ENCODE measurements around the gene BTBD9. TPM values are rescaled to one million over a fixed set of nuclear protein-coding genes. Genes with fewer than 3 reads are reported as not detected.

The BTBD9 gene
- polyA plus RNA-seq, 1 donor (not counting 4 experiments of a cell fraction or from before 2014, with no cell fraction given): 6.8 TPM

DNA sequence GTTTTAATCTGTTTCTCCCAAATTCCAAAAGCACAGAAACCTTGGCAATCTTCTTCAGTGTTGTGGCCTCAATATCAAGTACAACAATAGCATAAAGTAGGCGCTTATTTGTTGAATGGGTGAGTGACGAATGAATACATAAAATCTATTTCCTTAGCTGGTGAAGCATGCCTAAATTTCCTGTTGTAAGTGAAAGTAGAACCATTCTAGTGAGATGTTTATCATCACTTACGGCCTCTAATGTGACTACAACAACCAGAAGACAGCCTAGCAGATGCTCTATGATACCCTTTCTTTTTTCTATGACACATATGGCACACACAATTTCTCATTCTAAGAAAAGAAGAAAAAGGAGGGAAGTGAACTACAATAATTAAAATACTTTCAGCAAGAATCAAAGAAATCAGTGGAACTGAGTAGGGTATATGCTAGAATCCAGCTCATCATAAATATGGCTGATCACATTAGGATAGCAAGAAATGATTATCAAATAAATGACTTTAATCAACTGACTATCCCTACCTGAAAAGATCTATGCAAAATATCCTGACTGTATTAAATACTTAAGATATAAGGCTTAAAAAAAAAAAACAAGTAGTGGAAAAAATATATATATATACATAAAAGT lies 67.4 kb downstream of the BTBD9 start:
- H3K4me3 ChIP-seq (ENCODE audit: control insufficient read depth in 2 of 3, extremely low read depth in 1 of 3, insufficient read depth in 2 of 3, low read depth in 1 of 3, low read length in 3 of 3): no peak overlapping the region
- no peak for TF ChIP-seq EZH2 (IDR thresholded peaks at IDR 0.05; ENCODE audit: low read length)
- TF ChIP-seq, protein P1, sequence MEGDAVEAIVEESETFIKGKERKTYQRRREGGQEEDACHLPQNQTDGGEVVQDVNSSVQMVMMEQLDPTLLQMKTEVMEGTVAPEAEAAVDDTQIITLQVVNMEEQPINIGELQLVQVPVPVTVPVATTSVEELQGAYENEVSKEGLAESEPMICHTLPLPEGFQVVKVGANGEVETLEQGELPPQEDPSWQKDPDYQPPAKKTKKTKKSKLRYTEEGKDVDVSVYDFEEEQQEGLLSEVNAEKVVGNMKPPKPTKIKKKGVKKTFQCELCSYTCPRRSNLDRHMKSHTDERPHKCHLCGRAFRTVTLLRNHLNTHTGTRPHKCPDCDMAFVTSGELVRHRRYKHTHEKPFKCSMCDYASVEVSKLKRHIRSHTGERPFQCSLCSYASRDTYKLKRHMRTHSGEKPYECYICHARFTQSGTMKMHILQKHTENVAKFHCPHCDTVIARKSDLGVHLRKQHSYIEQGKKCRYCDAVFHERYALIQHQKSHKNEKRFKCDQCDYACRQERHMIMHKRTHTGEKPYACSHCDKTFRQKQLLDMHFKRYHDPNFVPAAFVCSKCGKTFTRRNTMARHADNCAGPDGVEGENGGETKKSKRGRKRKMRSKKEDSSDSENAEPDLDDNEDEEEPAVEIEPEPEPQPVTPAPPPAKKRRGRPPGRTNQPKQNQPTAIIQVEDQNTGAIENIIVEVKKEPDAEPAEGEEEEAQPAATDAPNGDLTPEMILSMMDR (optimal IDR thresholded peaks at IDR 0.05 in 1 of 3, IDR thresholded peaks at IDR 0.05 in 1 of 3, conservative IDR thresholded peaks at IDR 0.05 in 1 of 3; ENCODE audit: extremely low read depth in 1 of 3, insufficient read depth in 2 of 3, low read length in 3 of 3): no peak
- DNase-seq (ENCODE audit: low read depth, low spot score) (no peak), FAIRE-seq (no peak)
- H3K9me1 ChIP-seq (ENCODE audit: control insufficient read depth, extremely low read depth, insufficient read depth, low read length): peaks cover 2% of the 10 kb centered on the region
- no peak overlapping the region for H3K9ac ChIP-seq (ENCODE audit: control insufficient read depth, extremely low read depth, insufficient read depth, low read length)
- H3K4me2 ChIP-seq (ENCODE audit: control insufficient read depth, extremely low read depth, insufficient read depth, low read depth, low read length): no peak overlapping the region
- no peaks in the 10 kb centered on the region for H4K20me1 ChIP-seq (ENCODE audit: control insufficient read depth, extremely low read depth, insufficient read depth, low read length)
- H3K36me3 ChIP-seq (ENCODE audit: control insufficient read depth in 2 of 2, extremely low read depth in 1 of 2, insufficient read depth in 2 of 2, low read length in 2 of 2): peaks cover 0 to 1% of the 10 kb centered on the region in 2 experiments
- no peak overlapping the region for H2AFZ ChIP-seq (ENCODE audit: control insufficient read depth, low read length)
- H3K4me1 ChIP-seq (ENCODE audit: control insufficient read depth, extremely low read depth, insufficient read depth, low read length): peaks cover 4% of the 10 kb centered on the region
- no peaks in the 10 kb centered on the region for H3K9me3 ChIP-seq (ENCODE audit: control insufficient read depth, low read depth, low read length)
- no peaks in the 10 kb centered on the region for H3K27me3 ChIP-seq (ENCODE audit: control insufficient read depth, extremely low read depth, insufficient read depth, low read length)
- dilution Hi-C loops (cut with MboI; ENCODE audit: extremely low pct_ligation_motif_present, low sequenced_read_pairs): no loop called here
- H3K27ac ChIP-seq (ENCODE audit: control insufficient read depth, insufficient read depth, low read length): no peak overlapping the region
- no peaks in the 10 kb centered on the region for H3K79me2 ChIP-seq (ENCODE audit: control insufficient read depth, insufficient read depth, low read length)

DNA sequence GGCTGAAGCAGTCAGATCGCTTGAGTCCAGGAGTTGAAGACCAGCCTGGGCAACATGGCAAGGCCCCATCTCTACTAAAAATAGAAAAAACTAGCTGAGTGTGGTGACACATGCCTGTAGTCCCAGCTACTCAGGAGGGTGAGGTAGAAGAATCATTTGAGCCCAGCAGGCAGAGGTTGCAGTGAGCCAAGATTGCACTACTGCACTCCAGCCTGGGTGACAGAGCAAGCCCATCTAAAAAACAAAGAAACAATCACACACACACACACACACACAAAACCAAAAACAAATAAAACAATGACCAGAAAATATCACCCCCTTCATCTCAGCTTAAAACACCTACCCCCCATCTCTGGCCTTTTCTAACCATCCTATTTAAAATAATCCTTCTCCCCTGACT lies 68.0 kb downstream of the BTBD9 start:
- Histone ChIP-seq H3K4me3 (ENCODE audit: control insufficient read depth in 2 of 3, extremely low read depth in 1 of 3, insufficient read depth in 2 of 3, low read depth in 1 of 3, low read length in 3 of 3) (no peak overlapping the region), H2AFZ (ENCODE audit: control insufficient read depth, low read length) (no peak overlapping the region), H3K36me3 (ENCODE audit: control insufficient read depth in 2 of 2, extremely low read depth in 1 of 2, insufficient read depth in 2 of 2, low read length in 2 of 2) (peaks cover 0 to 1% of the 10 kb centered on the region in 2 experiments), H3K27ac (ENCODE audit: control insufficient read depth, insufficient read depth, low read length) (no peak overlapping the region), H3K9ac (ENCODE audit: control insufficient read depth, extremely low read depth, insufficient read depth, low read length) (no peak overlapping the region), H4K20me1 (ENCODE audit: control insufficient read depth, extremely low read depth, insufficient read depth, low read length) (no peaks in the 10 kb centered on the region), H3K9me3 (ENCODE audit: control insufficient read depth, low read depth, low read length) (no peaks in the 10 kb centered on the region), H3K79me2 (ENCODE audit: control insufficient read depth, insufficient read depth, low read length) (no peaks in the 10 kb centered on the region), H3K27me3 (ENCODE audit: control insufficient read depth, extremely low read depth, insufficient read depth, low read length) (no peaks in the 10 kb centered on the region), H3K4me2 (ENCODE audit: control insufficient read depth, extremely low read depth, insufficient read depth, low read depth, low read length) (no peak overlapping the region), H3K4me1 (ENCODE audit: control insufficient read depth, extremely low read depth, insufficient read depth, low read length) (peaks cover 4% of the 10 kb centered on the region), H3K9me1 (ENCODE audit: control insufficient read depth, extremely low read depth, insufficient read depth, low read length) (peaks cover 3% of the 10 kb centered on the region)
- DNase-seq (ENCODE audit: low read depth, low spot score) (no peak), FAIRE-seq (no peak)
- TF ChIP-seq EZH2 (IDR thresholded peaks at IDR 0.05; ENCODE audit: low read length): no peak
- TF ChIP-seq, protein P1 (optimal IDR thresholded peaks at IDR 0.05 in 1 of 3, IDR thresholded peaks at IDR 0.05 in 1 of 3, conservative IDR thresholded peaks at IDR 0.05 in 1 of 3; ENCODE audit: extremely low read depth in 1 of 3, insufficient read depth in 2 of 3, low read length in 3 of 3): no peak
- dilution Hi-C loops (cut with MboI; ENCODE audit: extremely low pct_ligation_motif_present, low sequenced_read_pairs): no loop called here
